ENCODE data around the gene DOCK1. TPM values are rescaled to one million over a fixed set of nuclear protein-coding genes. Genes with fewer than 3 reads are reported as not detected.

The DOCK1 gene
- total RNA-seq, 4 donors from 2014 or later: 31.3 to 82.3 (median 44.1) TPM

GRCh38 chr10:126950401-126951105 lies 45.3 kb downstream of the DOCK1 start:
- ATAC-seq (ENCODE audit: low FRiP score): no peak
- no peak for DNase-seq (ENCODE audit: low spot score)
- no peak for TF ChIP-seq CTCF (IDR thresholded peaks at IDR 0.05)

GRCh38 chr10:126953886-126954285 lies 48.7 kb downstream of the DOCK1 start:
- TF ChIP-seq CTCF (IDR thresholded peaks at IDR 0.05): no peak
- ATAC-seq (ENCODE audit: low FRiP score): no peak

GRCh38 chr10:126955396-126955795 lies 50.2 kb downstream of the DOCK1 start:
- TF ChIP-seq CTCF (IDR thresholded peaks at IDR 0.05): no peak
- DNase-seq (ENCODE audit: low spot score): no peak

More at GRCh38 chr10:126953886-126954285, 48.7 kb downstream of the DOCK1 start:
- DNase-seq (ENCODE audit: low spot score): no peak

GRCh38 chr10:126955934-126956711 lies 50.9 kb downstream of the DOCK1 start:
- no peak for TF ChIP-seq CTCF (IDR thresholded peaks at IDR 0.05)
- DNase-seq (ENCODE audit: low spot score): no peak
- ATAC-seq (ENCODE audit: low FRiP score): no peak

More at GRCh38 chr10:126955396-126955795, 50.2 kb downstream of the DOCK1 start:
- ATAC-seq (ENCODE audit: low FRiP score): no peak

- no peak for DNase-seq (ENCODE audit: low spot score)
- ATAC-seq (ENCODE audit: low FRiP score): no peak
- TF ChIP-seq CTCF (IDR thresholded peaks at IDR 0.05): no peak
Observed at GRCh38 chr10:126956712-126957108, 51.5 kb downstream of the DOCK1 start.

GRCh38 chr10:126957111-126957510 lies 51.9 kb downstream of the DOCK1 start:
- no peak for DNase-seq (ENCODE audit: low spot score)
- TF ChIP-seq CTCF (IDR thresholded peaks at IDR 0.05): no peak

More at GRCh38 chr10:126957111-126957510, 51.9 kb downstream of the DOCK1 start:
- ATAC-seq (ENCODE audit: low FRiP score): no peak

Measured in omental fat pad (tissue), 4 donors.